K562 (cell line): ENCODE data around the gene RGS6. TPM values are rescaled to one million over a fixed set of nuclear protein-coding genes. Genes with fewer than 3 reads are reported as not detected.

Experiments
- ATAC-seq: fragments of 200-7000 bp; cut with Tn5 transposase; 3 replicates; pipeline ENCODE4 v1.9.1; 2020; ENCODE audit warnings: moderate library complexity
- BruUV-seq: library from RNA; stranded (reverse); fragments of 400-500 nt; replicated peaks from 2 replicates; lab custom pipeline; 2021; lab: Mats Ljungman, UMichigan
- CTCF ChIA-PET: fragments of 300-600 bp; formaldehyde crosslinking; extraction: SDS; loops from one replicate; lab custom pipeline; 2021; ENCODE audit warnings: low intra/inter-chr PET ratio; lab: Yijun Ruan, JAX
- POLR2A ChIA-PET: fragments of 300-600, 350-650 bp; sonication (Branson Sonifier 250); formaldehyde crosslinking; extraction: SDS; loops from one replicate; lab custom pipeline; 2021; ENCODE audit warnings: antibody characterized with exemption, inconsistent platforms; lab: Yijun Ruan, JAX
- DNase-seq, 4 experiments: peaks; one replicate each; pipeline versions ENCODE4 v3.0.0 to v3.0.0-alpha.2; 2011 to 2018; ENCODE audit warnings: low spot score in 3 of 4, mixed read lengths in 3 of 4; ENCODE audit errors: extremely low read depth in 1 of 4
- FAIRE-seq: peaks from 2 replicates; lab custom pipeline; 2011; peaks lifted over from hg19 to GRCh38; lab: Jason Lieb, UNC
- H2AFZ ChIP-seq: 2 replicates; pipeline ENCODE4 v1.6.0; 2011; ENCODE audit warnings: low read depth, low read length, control low read depth, inconsistent platforms
- H3K27ac ChIP-seq: fragments of 200-600 bp; 3 replicates; pipeline ENCODE4 v1.8.0; 2011; ENCODE audit warnings: low read depth, mild to moderate bottlenecking, control low read depth, inconsistent platforms, low read length, moderate library complexity, mixed read lengths; ENCODE audit errors: extremely low read depth
- H3K27me3 ChIP-seq, 2 experiments: fragments of 300-600 bp in 1 of 2; 2 replicates in 1 of 2; 3 replicates in 1 of 2; pipeline versions ENCODE4 v1.6.0 to v1.8.0; 2011; ENCODE audit warnings: inconsistent platforms in 2 of 2, low read length in 2 of 2, mild to moderate bottlenecking in 1 of 2, mixed read lengths in 1 of 2, moderate library complexity in 1 of 2; ENCODE audit not compliant: control insufficient read depth in 2 of 2, insufficient read depth in 2 of 2
- H3K36me3 ChIP-seq: fragments of 300-600 bp; 3 replicates; pipeline ENCODE4 v1.8.0; 2011; ENCODE audit warnings: mild to moderate bottlenecking, low read length, inconsistent platforms; ENCODE audit not compliant: control insufficient read depth, insufficient read depth
- H3K4me1 ChIP-seq, 2 experiments: fragments of 200-600 bp in 1 of 2; replicated peaks in 1 of 2; 2 replicates in 1 of 2; 3 replicates in 1 of 2; pipeline versions ENCODE4 v1.5.1 to v1.8.0; 2011; ENCODE audit warnings: inconsistent platforms in 2 of 2, low read length in 2 of 2, mild to moderate bottlenecking in 1 of 2, mixed read lengths in 1 of 2, moderate library complexity in 1 of 2; ENCODE audit not compliant: control insufficient read depth in 2 of 2, insufficient read depth in 2 of 2
- H3K4me2 ChIP-seq: 2 replicates; pipeline ENCODE4 v1.6.1; 2011; ENCODE audit warnings: low read length, control low read depth, inconsistent platforms, mixed read lengths; ENCODE audit not compliant: insufficient read depth
- H3K4me3 ChIP-seq: fragments of 200-600 bp; sonication (generic), shearing (Covaris generic); 2 replicates; pipeline ENCODE4 v1.5.1; 2016; ENCODE audit warnings: control low read depth, inconsistent platforms
- H3K79me2 ChIP-seq: fragments of 200-600 bp; 3 replicates; pipeline ENCODE4 v1.8.0; 2011; ENCODE audit warnings: low read length, inconsistent platforms; ENCODE audit not compliant: control insufficient read depth, insufficient read depth
- H3K9ac ChIP-seq, 2 experiments: 2 replicates each; pipeline versions ENCODE4 v1.6.0 to v1.6.1; 2011; ENCODE audit warnings: low read depth in 2 of 2, low read length in 2 of 2, control low read depth in 1 of 2, inconsistent platforms in 1 of 2, mild to moderate bottlenecking in 1 of 2, mixed read lengths in 1 of 2; ENCODE audit not compliant: insufficient read depth in 1 of 2
- H3K9me1 ChIP-seq: one replicate; pipeline ENCODE4 v1.6.0; 2011; ENCODE audit warnings: inconsistent platforms, mild to moderate bottlenecking, low read length, moderate library complexity; ENCODE audit not compliant: control insufficient read depth, insufficient read depth
- H3K9me3 ChIP-seq: replicated peaks from 2 replicates; pipeline ENCODE4 v1.5.1; 2011; ENCODE audit warnings: low read depth, low read length, inconsistent platforms; ENCODE audit not compliant: control insufficient read depth, insufficient read depth
- H4K20me1 ChIP-seq: replicated peaks from 2 replicates; pipeline ENCODE4 v1.6.1; 2011; ENCODE audit warnings: low read length, inconsistent platforms, mixed read lengths; ENCODE audit not compliant: control insufficient read depth, insufficient read depth
- CSDE1 ChIP-seq, 2 experiments: fragments of 450-650 bp; IDR thresholded peaks; 2 replicates each; pipeline ENCODE4 v1.6.1; 2016; ENCODE audit warnings: mild to moderate bottlenecking in 1 of 2
- FOXJ2 ChIP-seq: fragments of 200-800 bp; sonication (Bioruptor generic); IDR thresholded peaks from 2 replicates; pipeline ENCODE4 v1.6.1; 2016; ENCODE audit warnings: missing genetic modification characterization, missing compliant biosample characterization
- ILK ChIP-seq: fragments of 450-650 bp; IDR thresholded peaks from 2 replicates; pipeline ENCODE4 v1.6.1; 2016; ENCODE audit warnings: missing genetic modification characterization, low read depth, mild to moderate bottlenecking, missing compliant biosample characterization, moderate library complexity, borderline replicate concordance
- NRF1 ChIP-seq, 2 experiments: fragments of 450-650 bp; IDR thresholded peaks in 1 of 2; conservative IDR thresholded peaks in 1 of 2; 2 replicates each; pipeline ENCODE4 v1.6.1; 2014; ENCODE audit warnings: mild to moderate bottlenecking in 2 of 2
- PTBP1 ChIP-seq: fragments of 200-400 bp; formaldehyde crosslinking; IDR thresholded peaks from 2 replicates; pipeline ENCODE4 v1.6.1; 2017; ENCODE audit warnings: low read depth, low read length
- ZNF282 ChIP-seq: sonication (generic); formaldehyde crosslinking; IDR thresholded peaks from 2 replicates; pipeline ENCODE4 v1.8.1; 2023; ENCODE audit warnings: missing genetic modification reagents
- ZNF766 ChIP-seq: fragments of 200-800 bp; sonication (Bioruptor generic); conservative IDR thresholded peaks from 2 replicates; pipeline ENCODE4 v1.6.1; 2016; ENCODE audit warnings: missing genetic modification characterization, missing compliant biosample characterization
- WGBS: fragments of 100-300 bp; shearing (Covaris generic); methylation state at CpG from one replicate; pipeline ENCODE4 v1.1.6; 2016; ENCODE audit warnings: low coverage, mixed read lengths; ENCODE audit not compliant: insufficient coverage; ENCODE audit errors: missing lambda C conversion rate; 5-methylcytosine and 5-hydroxymethylcytosine counted together
- in situ Hi-C: fragments of 300-500 bp; cut with MboI; formaldehyde crosslinking; loops from 4 replicates; pipeline ENCODE4 v1.15.0; 2018; ENCODE audit warnings: inconsistent platforms, mixed read lengths
- intact Hi-C: fragments of 100-400 bp; cut with micrococcal nuclease; formaldehyde crosslinking; loops from 2 replicates; pipeline ENCODE4 v1.14.2; 2022
- polyA plus RNA-seq, 8 experiments: library from polyadenylated mRNA; depleted of rRNA in 4 of 8; stranded (reverse) in 5 of 8; unstranded in 3 of 8; fragments of >200 nt; fragmentation: Nextera tagmentation in 2 of 8; fragmentation: Illumina TruSeq in 1 of 8; extraction: Ambion mirVana in 2 of 8; extraction: Trizol in 1 of 8; gene quantifications; 2 replicates each; pipeline versions ENCODE4 v1.2.1 to v1.2.3, GENCODE V29; 2011 to 2014; ENCODE audit warnings: inconsistent platforms in 1 of 8, missing spikeins in 1 of 8
- total RNA-seq, 7 experiments: library from RNA; depleted of rRNA in 6 of 7; stranded (reverse); fragments of >200 nt in 6 of 7; fragmentation: Illumina TruSeq in 2 of 7; extraction: Trizol in 2 of 7; gene quantifications; 2 replicates each; pipeline versions ENCODE4 v1.2.1 to v1.2.3, GENCODE V29; 2011 to 2021; ENCODE audit warnings: low replicate concordance in 1 of 7
- TF ChIP-seq, protein P1 (sequence below): sonication (generic); formaldehyde crosslinking; IDR thresholded peaks from 2 replicates; pipeline ENCODE4 v1.8.0; 2023; ENCODE audit warnings: mild to moderate bottlenecking, missing genetic modification reagents

RGS6 gene
- total and polyA plus RNA-seq, 9 of the 15 experiments (the other 6 are each of a cell fraction or from before 2014, with no cell fraction given) = not detected

DNA sequence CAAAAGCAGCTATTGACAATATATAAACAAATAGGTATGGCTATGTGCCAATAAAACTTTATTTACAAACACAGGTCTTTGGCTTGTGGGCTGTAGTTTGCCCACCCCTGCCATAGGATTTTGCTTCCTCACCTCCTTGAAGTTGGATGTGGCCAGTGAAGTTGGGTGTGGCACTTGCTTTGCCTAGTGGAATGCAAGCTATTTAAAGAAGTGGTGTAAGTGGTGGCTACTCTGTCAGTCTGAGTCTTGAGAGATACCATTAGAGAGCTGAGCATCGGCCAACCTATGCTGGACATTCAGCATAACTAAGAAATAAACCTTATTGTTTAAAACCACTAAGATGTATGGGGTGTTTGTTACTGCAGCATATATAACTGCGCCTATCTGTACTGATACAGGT is 321.3 kb downstream of the RGS6 start:
- intact Hi-C loops = no loop called here
- TF ChIP-seq ZNF766 (CRISPR knock-in tag) = no peak
- no peak for TF ChIP-seq NRF1 (conservative IDR thresholded peaks at IDR 0.05 in 1 of 2, IDR thresholded peaks at IDR 0.05 in 1 of 2)
- TF ChIP-seq, protein P1, sequence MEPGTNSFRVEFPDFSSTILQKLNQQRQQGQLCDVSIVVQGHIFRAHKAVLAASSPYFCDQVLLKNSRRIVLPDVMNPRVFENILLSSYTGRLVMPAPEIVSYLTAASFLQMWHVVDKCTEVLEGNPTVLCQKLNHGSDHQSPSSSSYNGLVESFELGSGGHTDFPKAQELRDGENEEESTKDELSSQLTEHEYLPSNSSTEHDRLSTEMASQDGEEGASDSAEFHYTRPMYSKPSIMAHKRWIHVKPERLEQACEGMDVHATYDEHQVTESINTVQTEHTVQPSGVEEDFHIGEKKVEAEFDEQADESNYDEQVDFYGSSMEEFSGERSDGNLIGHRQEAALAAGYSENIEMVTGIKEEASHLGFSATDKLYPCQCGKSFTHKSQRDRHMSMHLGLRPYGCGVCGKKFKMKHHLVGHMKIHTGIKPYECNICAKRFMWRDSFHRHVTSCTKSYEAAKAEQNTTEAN = no peak
- no peak for TF ChIP-seq CSDE1 (IDR thresholded peaks at IDR 0.05)
- no peak for TF ChIP-seq ILK (tag)
- no peak for TF ChIP-seq FOXJ2 (tag)
- TF ChIP-seq ZNF282 (CRISPR knock-in tag) = no peak
- TF ChIP-seq PTBP1 = no peak
- no peak overlapping the region for H3K4me3 ChIP-seq
- BruUV-seq = no TSS peak
- no peaks in the 10 kb centered on the region for H3K9me1 ChIP-seq
- no peak for DNase-seq
- no peak overlapping the region for H3K4me2 ChIP-seq
- no peak overlapping the region for H3K9ac ChIP-seq
- no peaks in the 10 kb centered on the region for H4K20me1 ChIP-seq
- in situ Hi-C loops = no loop called here
- no peak for FAIRE-seq
- no peak overlapping the region for H3K27ac ChIP-seq
- H3K36me3 ChIP-seq = no peaks in the 10 kb centered on the region
- no peak for ATAC-seq
- ChIA-PET POLR2A (no interaction called here), CTCF (no interaction called here)
- 0% methylated on average over 2 of the region's 2 CpGs for WGBS
- no peaks in the 10 kb centered on the region for H3K4me1 ChIP-seq
- H3K27me3 ChIP-seq = no peaks in the 10 kb centered on the region
- H2AFZ ChIP-seq = no peak overlapping the region
- H3K9me3 ChIP-seq = no peaks in the 10 kb centered on the region
- no peaks in the 10 kb centered on the region for H3K79me2 ChIP-seq
